GM23248 (cell line): ENCODE results near the gene SPINK4. TPM values are rescaled to one million over a fixed set of nuclear protein-coding genes. Genes with fewer than 3 reads are reported as not detected.

Experiments used
- DNase-seq: peaks from one replicate; pipeline ENCODE4 v3.0.0-alpha.2; 2015
- H2AFZ ChIP-seq: fragments of 200-600 bp; sonication (generic); 2 replicates; pipeline ENCODE4 v1.6.1; 2016; ENCODE audit warnings: antibody characterized with exemption
- H3F3A ChIP-seq: fragments of 200-600 bp; sonication (generic); 2 replicates; pipeline ENCODE4 v1.6.1; 2016; ENCODE audit warnings: mild to moderate bottlenecking, antibody characterized with exemption, mixed run types; ENCODE audit not compliant: insufficient read depth
- H3K27ac ChIP-seq: fragments of 200-600 bp; sonication (generic); 2 replicates; pipeline ENCODE4 v1.5.1; 2016; ENCODE audit warnings: mild to moderate bottlenecking
- H3K27me3 ChIP-seq: fragments of 200-600 bp; sonication (generic); replicated peaks from 2 replicates; pipeline ENCODE4 v1.6.1; 2016; ENCODE audit warnings: mild to moderate bottlenecking; ENCODE audit not compliant: insufficient read depth
- H3K36me3 ChIP-seq: fragments of 200-600 bp; sonication (generic); 2 replicates; pipeline ENCODE4 v1.6.1; 2016; ENCODE audit warnings: low read depth, mild to moderate bottlenecking
- H3K4me1 ChIP-seq: fragments of 200-600 bp; sonication (generic); 2 replicates; pipeline ENCODE4 v1.6.1; 2016; ENCODE audit warnings: mild to moderate bottlenecking; ENCODE audit not compliant: insufficient read depth
- H3K4me2 ChIP-seq: fragments of 200-600 bp; sonication (generic); one replicate; pipeline ENCODE4 v1.6.1; 2016; ENCODE audit warnings: mild to moderate bottlenecking; ENCODE audit not compliant: unreplicated experiment
- H3K4me3 ChIP-seq: fragments of 200-600 bp; sonication (generic); 2 replicates; pipeline ENCODE4 v1.5.1; 2016; ENCODE audit warnings: mild to moderate bottlenecking
- H3K79me2 ChIP-seq: fragments of 200-600 bp; sonication (generic); 2 replicates; pipeline ENCODE4 v1.6.1; 2016; ENCODE audit warnings: mild to moderate bottlenecking; ENCODE audit not compliant: insufficient read depth
- H3K9ac ChIP-seq: fragments of 200-600 bp; sonication (generic); 2 replicates; pipeline ENCODE4 v1.6.1; 2016; ENCODE audit warnings: mild to moderate bottlenecking
- H3K9me2 ChIP-seq: fragments of 200-600 bp; sonication (generic); 2 replicates; pipeline ENCODE4 v1.6.1; 2016; ENCODE audit warnings: mixed run types, mild to moderate bottlenecking, moderate library complexity; ENCODE audit not compliant: insufficient read depth
- H3K9me3 ChIP-seq: fragments of 200-600 bp; sonication (generic); one replicate; pipeline ENCODE4 v1.6.1; 2017; ENCODE audit warnings: low read depth
- H4K20me1 ChIP-seq: fragments of 200-600 bp; sonication (generic); 2 replicates; pipeline ENCODE4 v1.6.0; 2016; ENCODE audit not compliant: insufficient read depth
- EZH2 ChIP-seq: fragments of 200-600 bp; sonication (generic); IDR thresholded peaks from 2 replicates; pipeline ENCODE4 v1.6.1; 2018; ENCODE audit warnings: antibody characterized with exemption, mild to moderate bottlenecking; ENCODE audit not compliant: insufficient read depth, poor library complexity, severe bottlenecking
- EZH2phosphoT487 ChIP-seq: fragments of 200-600 bp; sonication (generic); IDR thresholded peaks from 2 replicates; pipeline ENCODE4 v1.6.1; 2018; ENCODE audit warnings: antibody characterized with exemption, moderate library complexity, mild to moderate bottlenecking, low read depth; ENCODE audit not compliant: insufficient read depth
- WGBS, 2 experiments: methylation state at CpG; one replicate each; pipeline ENCODE4 v1.1.6; 2015 to 2017; ENCODE audit warnings: low lambda C conversion rate in 2 of 2, low coverage in 1 of 2; ENCODE audit errors: missing lambda C conversion rate in 2 of 2; 5-methylcytosine and 5-hydroxymethylcytosine counted together
- in situ Hi-C: fragments of 300-500 bp; cut with MboI; formaldehyde crosslinking; loops from 2 replicates; pipeline ENCODE4 v1.15.0; 2020
- polyA plus RNA-seq: library from polyadenylated mRNA; unstranded; fragments of >200 nt; fragmentation: Nextera tagmentation; extraction: Ambion mirVana; gene quantifications from 2 replicates; pipeline ENCODE4 v1.2.1, GENCODE V29; 2016
- total RNA-seq: library from RNA; depleted of rRNA; stranded (reverse); fragments of >200 nt; shearing (Covaris generic); gene quantifications from 2 replicates; pipeline ENCODE4 v1.2.3, GENCODE V29; 2014

SPINK4 gene
- total and polyA plus RNA-seq, 2 experiments from 2014 or later, result not detected

DNA sequence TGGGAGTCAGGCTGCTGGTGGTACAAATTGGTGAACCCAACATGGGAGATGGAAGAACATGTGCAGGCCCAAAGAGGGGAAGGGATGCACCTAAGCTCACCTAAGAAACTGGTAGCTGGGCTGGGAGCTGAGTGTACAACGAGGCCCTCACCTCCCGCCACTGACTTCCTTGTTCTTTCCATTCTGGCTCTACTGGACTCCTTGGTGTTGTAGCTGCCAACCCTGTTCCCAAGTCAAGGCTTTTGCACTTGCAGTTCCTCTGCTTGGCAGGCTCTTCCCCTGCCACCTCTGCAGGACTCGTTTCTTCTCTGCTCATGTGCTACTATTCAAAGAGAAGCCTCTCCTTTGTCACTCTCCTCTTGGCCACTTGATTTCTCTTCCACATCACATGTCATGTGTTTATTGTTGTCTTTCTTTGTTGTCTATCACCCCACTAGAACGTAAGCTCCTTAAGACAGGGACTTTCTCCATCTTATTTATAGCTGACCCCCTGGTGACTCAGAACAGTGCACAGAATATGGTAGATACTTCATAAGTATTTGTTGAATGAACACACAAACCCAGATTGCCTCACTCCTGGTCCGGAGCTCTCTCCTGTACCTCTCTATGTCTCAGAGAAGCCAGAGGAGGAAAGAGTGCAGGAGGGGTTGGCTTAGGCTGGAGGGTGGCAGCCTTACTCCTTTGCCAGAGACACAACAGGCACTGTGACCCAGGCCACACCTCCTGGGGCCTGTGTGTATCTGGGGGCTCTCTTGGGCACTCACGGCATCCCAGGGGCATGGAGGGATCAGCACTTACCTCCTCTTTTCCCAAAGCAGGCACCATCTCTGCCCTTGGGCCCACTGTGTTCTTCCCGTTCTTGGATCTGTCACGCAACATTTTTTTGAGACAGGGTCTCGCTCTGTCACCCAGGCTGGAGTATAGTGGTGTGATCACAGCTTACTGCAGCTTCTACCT is 5.2 kb upstream of the SPINK4 start:
- Histone ChIP-seq H3K4me2 (no peak overlapping the region), H3K27me3 (no peaks in the 10 kb centered on the region), H3K4me1 (peaks cover 14% of the 10 kb centered on the region), H3K4me3 (no peak overlapping the region), H4K20me1 (no peaks in the 10 kb centered on the region), H3F3A (0 out of 2 replicates have a peak, but pooled peaks cover 6% of the 10 kb centered on the region), H3K9ac (no peak overlapping the region), H3K9me2 (no peaks in the 10 kb centered on the region), H3K36me3 (no peaks in the 10 kb centered on the region), H2AFZ (no peak overlapping the region), H3K9me3 (no peaks in the 10 kb centered on the region), H3K79me2 (no peaks in the 10 kb centered on the region), H3K27ac (no peak overlapping the region)
- TF ChIP-seq EZH2phosphoT487, result no peak
- TF ChIP-seq EZH2, result no peak
- WGBS, 2 experiments, result 74 to 76% methylated on average over 9 of the region's 9 CpGs
- DNase-seq, result peak; percentile 40
- in situ Hi-C loops, result no loop called here

DNA sequence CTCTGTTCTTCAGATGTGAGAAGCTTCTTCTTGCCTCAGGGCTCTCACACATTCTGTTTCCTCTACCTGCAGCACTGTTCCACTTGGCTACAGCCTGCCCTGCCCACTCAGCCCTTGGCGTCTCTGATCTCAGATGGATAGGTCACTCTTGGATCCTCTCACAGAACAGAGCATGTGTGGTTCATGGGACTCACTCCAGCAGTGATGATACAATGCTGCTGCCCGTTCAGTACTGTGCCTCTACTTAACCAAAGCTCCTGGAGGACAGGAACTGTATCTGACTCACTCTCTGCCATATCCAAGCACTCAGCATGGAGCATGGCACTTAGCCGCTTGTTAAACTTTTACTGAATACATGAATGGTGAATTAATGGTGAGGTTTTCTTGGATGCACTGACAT is 3.4 kb upstream of the SPINK4 start:
- Histone ChIP-seq H3K4me1 (peaks cover 14% of the 10 kb centered on the region), H3K9ac (no peak overlapping the region), H2AFZ (no peak overlapping the region), H3K27ac (no peak overlapping the region), H3K36me3 (no peaks in the 10 kb centered on the region), H3K4me2 (no peak overlapping the region), H3K27me3 (no peaks in the 10 kb centered on the region), H3K9me2 (no peaks in the 10 kb centered on the region), H3F3A (0 out of 2 replicates have a peak, but pooled peaks cover 6% of the 10 kb centered on the region), H4K20me1 (no peaks in the 10 kb centered on the region), H3K9me3 (no peaks in the 10 kb centered on the region), H3K79me2 (no peaks in the 10 kb centered on the region), H3K4me3 (no peak overlapping the region)
- peak; percentile 57 for DNase-seq
- 51 to 60% methylated on average over 3 of the region's 3 CpGs for WGBS, 2 experiments
- no peak for TF ChIP-seq EZH2
- no peak for TF ChIP-seq EZH2phosphoT487
- in situ Hi-C loops, result no loop called here

DNA sequence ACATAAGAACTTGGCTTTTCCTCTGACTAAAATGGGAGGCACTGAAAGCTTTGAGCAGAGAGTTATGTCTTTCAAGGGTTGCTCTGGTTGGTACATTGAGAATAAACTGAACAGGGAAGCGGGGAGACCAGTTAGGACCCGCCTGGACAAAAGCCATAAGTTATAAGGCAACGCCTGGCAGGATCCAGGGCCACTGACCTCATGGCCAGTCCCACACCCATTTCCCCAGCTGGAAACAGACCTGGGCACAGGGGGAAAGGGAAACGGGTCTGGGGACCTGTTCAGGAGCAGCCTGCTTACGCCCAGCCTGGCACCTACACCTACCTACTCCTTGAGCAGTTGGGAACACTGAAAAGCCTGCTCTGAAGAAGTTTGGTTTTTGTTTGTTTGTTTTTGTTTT is 1.3 kb downstream of the SPINK4 start:
- Histone ChIP-seq H3K4me3 (no peak overlapping the region), H3K9ac (no peak overlapping the region), H3K9me3 (no peaks in the 10 kb centered on the region), H3F3A (0 out of 2 replicates have a peak, but pooled peaks cover 6% of the 10 kb centered on the region), H3K79me2 (no peaks in the 10 kb centered on the region), H3K27me3 (no peaks in the 10 kb centered on the region), H3K9me2 (no peaks in the 10 kb centered on the region), H3K4me2 (no peak overlapping the region), H2AFZ (no peak overlapping the region), H3K27ac (no peak overlapping the region), H4K20me1 (no peaks in the 10 kb centered on the region), H3K36me3 (no peaks in the 10 kb centered on the region), H3K4me1 (no peaks in the 10 kb centered on the region)
- no peak for DNase-seq
- TF ChIP-seq EZH2 (no peak), EZH2phosphoT487 (no peak)
- in situ Hi-C loops, result no loop called here
- 40 to 48% methylated on average over 5 of the region's 5 CpGs for WGBS, 2 experiments

DNA sequence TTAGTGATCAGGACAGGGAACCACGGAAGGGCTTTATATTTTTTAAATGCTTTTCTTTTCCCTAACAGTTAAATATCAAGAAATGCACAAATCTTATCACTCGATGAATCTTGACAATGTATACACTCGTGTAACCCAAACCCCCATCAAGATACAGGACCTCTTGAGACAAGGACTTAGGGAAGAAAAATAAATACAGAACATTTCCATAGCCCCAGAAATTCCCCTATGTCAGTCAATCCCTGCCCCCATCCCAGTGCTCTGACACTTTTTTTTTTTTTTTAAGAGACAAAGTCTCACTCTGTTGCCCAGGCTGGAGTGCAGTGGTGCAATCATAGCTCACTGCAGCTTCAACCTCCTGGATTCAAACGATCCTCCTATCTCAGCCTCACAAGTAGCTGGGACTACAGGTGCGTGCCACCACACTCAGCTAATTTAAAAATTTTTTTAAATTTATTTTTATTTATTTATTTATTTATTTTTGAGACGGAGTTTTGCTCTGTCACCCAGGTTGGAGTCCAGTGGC is 2.7 kb downstream of the SPINK4 start:
- WGBS, 2 experiments, result 43 to 50% methylated on average over 6 of the region's 6 CpGs
- TF ChIP-seq EZH2phosphoT487, result no peak
- no peak for TF ChIP-seq EZH2
- Histone ChIP-seq H3K4me2 (no peak overlapping the region), H3K9me3 (no peaks in the 10 kb centered on the region), H3F3A (no peaks in the 10 kb centered on the region), H3K79me2 (no peaks in the 10 kb centered on the region), H3K9ac (no peak overlapping the region), H2AFZ (no peak overlapping the region), H3K9me2 (no peaks in the 10 kb centered on the region), H3K27ac (no peak overlapping the region), H3K36me3 (no peaks in the 10 kb centered on the region), H3K4me1 (no peaks in the 10 kb centered on the region), H3K27me3 (no peaks in the 10 kb centered on the region), H4K20me1 (no peaks in the 10 kb centered on the region), H3K4me3 (no peak overlapping the region)
- no peak for DNase-seq
- in situ Hi-C loops, result no loop called here
